Measurements from ENCODE around the gene THSD4.
A peak's percentile ranks its signal among the peaks of the same experiment; 100 is the strongest.

- TF ChIP-seq CTCF (IDR thresholded peaks at IDR 0.05) (peak; percentile 31), POLR2AphosphoS5 (IDR thresholded peaks at IDR 0.05; ENCODE audit: low read depth, low read length) (no peak)
These were observed 6.1 kb upstream of the THSD4 start for GRCh38 chr15:71109130-71109529.
